ENCODE data around the gene PSAPL1. TPM values are rescaled to one million over a fixed set of nuclear protein-coding genes. Genes with fewer than 3 reads are reported as not detected.

PSAPL1 gene
- total RNA-seq, 1 donor from 2014 or later: not detected

DNA sequence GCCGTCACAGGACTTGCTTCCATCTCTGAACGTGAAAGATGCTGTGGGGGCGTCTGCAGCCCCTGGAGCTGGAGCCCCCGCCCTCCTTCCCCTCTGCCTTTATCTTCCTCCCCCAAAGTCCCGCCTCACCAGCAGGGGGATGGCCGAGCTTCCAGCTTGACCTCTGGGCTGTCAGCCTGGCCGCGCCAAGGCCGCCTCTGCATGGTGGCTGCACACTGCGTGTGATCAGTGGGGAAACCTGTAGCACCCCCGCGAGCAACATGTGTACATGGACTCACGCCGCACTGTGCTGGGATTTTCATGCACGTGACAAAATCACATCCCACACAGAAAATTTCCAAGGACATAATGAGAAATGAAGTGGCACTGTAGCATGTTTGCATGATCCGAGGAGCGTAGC lies 26.5 kb upstream of the PSAPL1 start:
- no peak overlapping the region for H3K27ac Mint-ChIP-seq
- intact Hi-C loops (cut with micrococcal nuclease): no loop called here
- H3K27me3 Mint-ChIP-seq: no peaks in the 10 kb centered on the region
- no peaks in the 10 kb centered on the region for H3K4me1 Mint-ChIP-seq
- ATAC-seq (ENCODE audit: low read depth) (no peak), DNase-seq (no peak)
- no peaks in the 10 kb centered on the region for H3K36me3 Mint-ChIP-seq (ENCODE audit: low read depth)
- no peak for TF ChIP-seq CTCF (IDR thresholded peaks at IDR 0.05)
- ChIA-PET POLR2A (no interaction called here), CTCF (no interaction called here)
- H3K9me3 Mint-ChIP-seq: peaks cover 2% of the 10 kb centered on the region
- H3K4me3 Mint-ChIP-seq: no peak overlapping the region

DNA sequence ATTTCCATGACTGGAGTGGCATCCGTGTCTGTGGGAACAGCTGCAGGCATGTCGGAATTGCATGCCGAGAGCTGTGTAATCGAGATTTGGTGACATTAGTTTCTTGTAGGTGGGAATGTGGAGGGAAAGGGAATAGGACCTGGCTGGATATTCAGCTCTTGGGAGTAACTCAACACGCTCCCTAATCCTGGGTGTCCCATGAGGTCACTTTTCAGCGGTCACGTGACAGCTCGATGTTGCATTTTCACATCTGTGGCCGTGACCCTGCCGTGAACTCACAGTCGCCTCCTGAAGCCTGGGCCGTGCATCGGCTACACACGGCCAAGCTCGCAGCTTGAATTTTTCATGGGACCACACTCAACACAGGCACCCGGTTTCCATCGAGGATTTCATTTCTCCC lies 25.8 kb upstream of the PSAPL1 start:
- ChIA-PET CTCF (no interaction called here), POLR2A (no interaction called here)
- no peaks in the 10 kb centered on the region for H3K27me3 Mint-ChIP-seq
- no peaks in the 10 kb centered on the region for H3K36me3 Mint-ChIP-seq (ENCODE audit: low read depth)
- H3K9me3 Mint-ChIP-seq: peaks cover under 1% of the 10 kb centered on the region
- no peak overlapping the region for H3K4me3 Mint-ChIP-seq
- no peak for DNase-seq
- no peaks in the 10 kb centered on the region for H3K4me1 Mint-ChIP-seq
- ATAC-seq (ENCODE audit: low read depth): no peak
- TF ChIP-seq CTCF (IDR thresholded peaks at IDR 0.05): no peak
- no peak overlapping the region for H3K27ac Mint-ChIP-seq
- intact Hi-C loops (cut with micrococcal nuclease): no loop called here

- intact Hi-C loops (cut with micrococcal nuclease): no loop called here
- Mint-ChIP-seq H3K4me1 (no peaks in the 10 kb centered on the region), H3K36me3 (ENCODE audit: low read depth) (no peaks in the 10 kb centered on the region), H3K4me3 (no peak overlapping the region), H3K9me3 (no peaks in the 10 kb centered on the region), H3K27me3 (no peaks in the 10 kb centered on the region), H3K27ac (no peak overlapping the region)
- ChIA-PET CTCF (no interaction called here), POLR2A (no interaction called here)
- no peak for DNase-seq
- no peak for ATAC-seq (ENCODE audit: low read depth)
- TF ChIP-seq CTCF (IDR thresholded peaks at IDR 0.05): no peak
These were observed 24.7 kb upstream of the PSAPL1 start for GRCh38 chr4:7459471-7459870.

- no peak for TF ChIP-seq CTCF (IDR thresholded peaks at IDR 0.05)
- intact Hi-C loops (cut with micrococcal nuclease): no loop called here
- CTCF ChIA-PET: no interaction called here
- no peak overlapping the region for H3K27ac Mint-ChIP-seq
- no peak for DNase-seq
- no peaks in the 10 kb centered on the region for H3K4me1 Mint-ChIP-seq
- POLR2A ChIA-PET: no interaction called here
- no peaks in the 10 kb centered on the region for H3K9me3 Mint-ChIP-seq
- H3K27me3 Mint-ChIP-seq: no peaks in the 10 kb centered on the region
- H3K36me3 Mint-ChIP-seq (ENCODE audit: low read depth): no peaks in the 10 kb centered on the region
- no peak for ATAC-seq (ENCODE audit: low read depth)
- no peak overlapping the region for H3K4me3 Mint-ChIP-seq
These were observed 23.7 kb upstream of the PSAPL1 start for GRCh38 chr4:7458477-7458876.

DNA sequence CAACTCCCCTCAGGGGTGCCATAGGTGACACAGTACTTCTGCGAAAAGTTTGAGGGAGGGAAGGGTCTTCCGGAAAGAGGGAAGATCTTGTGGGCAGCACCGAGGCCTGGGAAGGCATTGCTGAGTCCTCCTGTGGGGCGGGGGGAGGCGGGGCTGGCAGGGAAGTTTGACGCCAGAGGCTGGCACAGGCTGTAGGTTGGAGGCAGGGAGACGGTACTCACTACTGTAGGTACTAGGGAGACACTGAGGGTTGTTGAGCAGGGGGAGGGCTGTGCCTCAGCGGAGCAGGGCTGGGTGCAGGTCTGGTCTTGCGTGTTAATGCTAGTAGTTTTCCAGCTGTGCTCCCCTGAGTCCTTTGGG lies 23.3 kb upstream of the PSAPL1 start:
- intact Hi-C loops (cut with micrococcal nuclease): no loop called here
- Mint-ChIP-seq H3K36me3 (ENCODE audit: low read depth) (no peaks in the 10 kb centered on the region), H3K27ac (no peak overlapping the region), H3K4me3 (no peak overlapping the region), H3K4me1 (no peaks in the 10 kb centered on the region), H3K27me3 (no peaks in the 10 kb centered on the region), H3K9me3 (no peaks in the 10 kb centered on the region)
- ChIA-PET CTCF (no interaction called here), POLR2A (no interaction called here)
- no peak for TF ChIP-seq CTCF (IDR thresholded peaks at IDR 0.05)
- DNase-seq (no peak), ATAC-seq (ENCODE audit: low read depth) (no peak)
